ENCODE results near the gene GPR31.

- TF ChIP-seq, protein P1, sequence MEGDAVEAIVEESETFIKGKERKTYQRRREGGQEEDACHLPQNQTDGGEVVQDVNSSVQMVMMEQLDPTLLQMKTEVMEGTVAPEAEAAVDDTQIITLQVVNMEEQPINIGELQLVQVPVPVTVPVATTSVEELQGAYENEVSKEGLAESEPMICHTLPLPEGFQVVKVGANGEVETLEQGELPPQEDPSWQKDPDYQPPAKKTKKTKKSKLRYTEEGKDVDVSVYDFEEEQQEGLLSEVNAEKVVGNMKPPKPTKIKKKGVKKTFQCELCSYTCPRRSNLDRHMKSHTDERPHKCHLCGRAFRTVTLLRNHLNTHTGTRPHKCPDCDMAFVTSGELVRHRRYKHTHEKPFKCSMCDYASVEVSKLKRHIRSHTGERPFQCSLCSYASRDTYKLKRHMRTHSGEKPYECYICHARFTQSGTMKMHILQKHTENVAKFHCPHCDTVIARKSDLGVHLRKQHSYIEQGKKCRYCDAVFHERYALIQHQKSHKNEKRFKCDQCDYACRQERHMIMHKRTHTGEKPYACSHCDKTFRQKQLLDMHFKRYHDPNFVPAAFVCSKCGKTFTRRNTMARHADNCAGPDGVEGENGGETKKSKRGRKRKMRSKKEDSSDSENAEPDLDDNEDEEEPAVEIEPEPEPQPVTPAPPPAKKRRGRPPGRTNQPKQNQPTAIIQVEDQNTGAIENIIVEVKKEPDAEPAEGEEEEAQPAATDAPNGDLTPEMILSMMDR (IDR thresholded peaks at IDR 0.05), result no peak
- no peak for TF ChIP-seq POLR2AphosphoS5 (IDR thresholded peaks at IDR 0.05)
Measured at GRCh38 chr6:167109651-167110050, 48.1 kb downstream of the GPR31 start.
